Neutrophil (primary cell): ENCODE measurements around the gene EEFSEC.
"Not testable (repeated sequence)": the region's sequence is repeated elsewhere in the genome, so short reads cannot be mapped to it uniquely, and the experiment has no call there.

Experiments used
- H3K27ac ChIP-seq: fragments of 200-600 bp; sonication (generic); 2 replicates; pipeline ENCODE4 v1.5.1; 2016; ENCODE audit warnings: mild to moderate bottlenecking, moderate library complexity
- H3K27me3 ChIP-seq: fragments of 200-600 bp; sonication (generic); 2 replicates; pipeline ENCODE4 v1.6.0; 2016; ENCODE audit warnings: mild to moderate bottlenecking
- H3K36me3 ChIP-seq: fragments of 200-600 bp; sonication (generic); 2 replicates; pipeline ENCODE4 v1.5.1; 2017
- H3K4me1 ChIP-seq, 2 experiments: fragments of 200-600 bp in 1 of 2; sonication (generic) in 1 of 2; 1 replicate in 1 of 2; 2 replicates in 1 of 2; pipeline versions ENCODE4 v1.5.1 to v1.6.1; 2013 to 2016; ENCODE audit warnings: low read depth in 1 of 2, low read length in 1 of 2, mild to moderate bottlenecking in 1 of 2, moderate library complexity in 1 of 2; ENCODE audit not compliant: control insufficient read depth in 1 of 2, insufficient read depth in 1 of 2
- H3K4me3 ChIP-seq, 2 experiments: fragments of 200-600 bp in 1 of 2; sonication (generic) in 1 of 2; 1 replicate in 1 of 2; 2 replicates in 1 of 2; pipeline ENCODE4 v1.5.1; 2013 to 2016; ENCODE audit warnings: low read depth in 1 of 2, low read length in 1 of 2, mild to moderate bottlenecking in 1 of 2, moderate library complexity in 1 of 2
- H3K9me3 ChIP-seq: fragments of 200-600 bp; sonication (generic); 2 replicates; pipeline ENCODE4 v1.5.1; 2016
- CTCF ChIP-seq: fragments of 200-600 bp; sonication (generic); IDR thresholded peaks from 2 replicates; pipeline ENCODE4 v1.5.1; 2016; ENCODE audit warnings: antibody characterized with exemption

Gene EEFSEC

GRCh38 chr3:128146201-128146600, 7.1 kb upstream of the EEFSEC start:
- H3K27me3 ChIP-seq = peaks cover 30% of the 10 kb centered on the region
- H3K4me3 ChIP-seq = no peak overlapping the region
- no peaks in the 10 kb centered on the region for H3K4me1 ChIP-seq
- H3K27ac ChIP-seq = no peak overlapping the region
- no peak for TF ChIP-seq CTCF
- no peaks in the 10 kb centered on the region for H3K36me3 ChIP-seq
- no peaks in the 10 kb centered on the region for H3K9me3 ChIP-seq

- Histone ChIP-seq H3K27ac (no peak overlapping the region), H3K36me3 (no peaks in the 10 kb centered on the region), H3K4me1 (peaks cover 9 to 15% of the 10 kb centered on the region in 2 experiments), H3K27me3 (peaks cover 41% of the 10 kb centered on the region), H3K4me3 (no peak overlapping the region), H3K9me3 (no peaks in the 10 kb centered on the region)
- no peak for TF ChIP-seq CTCF
Observed at GRCh38 chr3:128149650-128150049, 3.6 kb upstream of the EEFSEC start.

GRCh38 chr3:128151758-128152274, 1.5 kb upstream of the EEFSEC start:
- H3K27me3 ChIP-seq = peaks cover 30% of the 10 kb centered on the region
- H3K27ac ChIP-seq = no peak overlapping the region
- H3K9me3 ChIP-seq = no peaks in the 10 kb centered on the region
- TF ChIP-seq CTCF = no peak
- H3K4me3 ChIP-seq = no peak overlapping the region
- H3K36me3 ChIP-seq = no peaks in the 10 kb centered on the region
- peaks cover 9 to 15% of the 10 kb centered on the region in 2 experiments for H3K4me1 ChIP-seq

GRCh38 chr3:128152419-128153155, 694 bp upstream of the EEFSEC start:
- Histone ChIP-seq H3K36me3 (no peaks in the 10 kb centered on the region), H3K4me1 (peaks cover 9 to 15% of the 10 kb centered on the region in 2 experiments), H3K9me3 (no peaks in the 10 kb centered on the region), H3K27ac (no peak overlapping the region), H3K4me3 (peak overlapping the region; percentile 71 to 91), H3K27me3 (peaks cover 29% of the 10 kb centered on the region)
- no peak for TF ChIP-seq CTCF

GRCh38 chr3:128154354-128154753, 1.1 kb downstream of the EEFSEC start:
- not testable (repeated sequence) for H3K36me3 ChIP-seq, H3K9me3 ChIP-seq, H3K27ac ChIP-seq
- Histone ChIP-seq H3K4me1 (peaks cover 9 to 15% of the 10 kb centered on the region in 2 experiments), H3K4me3 (peak overlapping the region in 1 of 2 experiments; percentile 71), H3K27me3 (peaks cover 19% of the 10 kb centered on the region)

- Histone ChIP-seq H3K36me3 (no peaks in the 10 kb centered on the region), H3K4me1 (peaks cover 9 to 15% of the 10 kb centered on the region in 2 experiments), H3K9me3 (no peaks in the 10 kb centered on the region), H3K27me3 (peaks cover 11% of the 10 kb centered on the region), H3K27ac (no peak overlapping the region), H3K4me3 (no peak overlapping the region)
- no peak for TF ChIP-seq CTCF
Observed at GRCh38 chr3:128155616-128156360, 2.5 kb downstream of the EEFSEC start.
